ENCODE measurements around the gene E2F3.
"Not testable (repeated sequence)": the region's sequence is repeated elsewhere in the genome, so short reads cannot be mapped to it uniquely, and the experiment has no call there.

The E2F3 gene

GRCh38 chr6:20434766-20435165 is 33.1 kb downstream of the E2F3 start:
- DNase-seq = no peak

- DNase-seq = no peak
Measured at GRCh38 chr6:20436719-20437118, 35.0 kb downstream of the E2F3 start.

- no peak for DNase-seq
Measured at GRCh38 chr6:20437639-20438038, 36.0 kb downstream of the E2F3 start.

- no peak for DNase-seq
Measured at GRCh38 chr6:20438462-20439070, 36.9 kb downstream of the E2F3 start.

- no peak for DNase-seq
Measured at GRCh38 chr6:20439558-20439957, 37.9 kb downstream of the E2F3 start.

- DNase-seq = no peak
Measured at GRCh38 chr6:20440296-20440695, 38.6 kb downstream of the E2F3 start.

GRCh38 chr6:20441236-20441635 is 39.6 kb downstream of the E2F3 start:
- DNase-seq = no peak

- DNase-seq = no peak
Measured at GRCh38 chr6:20441921-20442320, 40.2 kb downstream of the E2F3 start.

- DNase-seq = no peak
Measured at GRCh38 chr6:20444786-20445271, 43.1 kb downstream of the E2F3 start.

GRCh38 chr6:20447157-20447556 is 45.5 kb downstream of the E2F3 start:
- DNase-seq = no peak

GRCh38 chr6:20447581-20448132 is 46.0 kb downstream of the E2F3 start:
- DNase-seq = no peak

GRCh38 chr6:20448828-20449227 is 47.1 kb downstream of the E2F3 start:
- DNase-seq = no peak

GRCh38 chr6:20454204-20454824 is 52.6 kb downstream of the E2F3 start:
- DNase-seq = no peak

- DNase-seq = no peak
Measured at GRCh38 chr6:20455251-20455940, 53.7 kb downstream of the E2F3 start.

GRCh38 chr6:20458027-20458894 is 56.6 kb downstream of the E2F3 start:
- no peak for DNase-seq

GRCh38 chr6:20459682-20460081 is 58.0 kb downstream of the E2F3 start:
- no peak for DNase-seq

- no peak for DNase-seq
Measured at GRCh38 chr6:20461576-20461975, 59.9 kb downstream of the E2F3 start.

- DNase-seq = no peak
Measured at GRCh38 chr6:20463396-20463795, 61.7 kb downstream of the E2F3 start.

- DNase-seq = no peak
Measured at GRCh38 chr6:20464041-20464440, 62.4 kb downstream of the E2F3 start.

GRCh38 chr6:20464847-20465246 is 63.2 kb downstream of the E2F3 start:
- no peak for DNase-seq

- DNase-seq = not testable (repeated sequence)
Measured at GRCh38 chr6:20465616-20466015, 63.9 kb downstream of the E2F3 start.

GRCh38 chr6:20467437-20467836 is 65.8 kb downstream of the E2F3 start:
- peak; percentile 50 for DNase-seq

GRCh38 chr6:20468209-20468608 is 66.5 kb downstream of the E2F3 start:
- no peak for DNase-seq
